Mammary microvascular endothelial cell (primary cell): Measurements from ENCODE around the gene AKAP12. TPM values are rescaled to one million over a fixed set of nuclear protein-coding genes. Genes with fewer than 3 reads are reported as not detected.

Experiments used
- total RNA-seq: library from RNA; depleted of rRNA; stranded (reverse); fragments of >200 nt; gene quantifications from 2 replicates; pipeline ENCODE4 v1.2.3, GENCODE V29; 2015

Gene AKAP12, protein sequence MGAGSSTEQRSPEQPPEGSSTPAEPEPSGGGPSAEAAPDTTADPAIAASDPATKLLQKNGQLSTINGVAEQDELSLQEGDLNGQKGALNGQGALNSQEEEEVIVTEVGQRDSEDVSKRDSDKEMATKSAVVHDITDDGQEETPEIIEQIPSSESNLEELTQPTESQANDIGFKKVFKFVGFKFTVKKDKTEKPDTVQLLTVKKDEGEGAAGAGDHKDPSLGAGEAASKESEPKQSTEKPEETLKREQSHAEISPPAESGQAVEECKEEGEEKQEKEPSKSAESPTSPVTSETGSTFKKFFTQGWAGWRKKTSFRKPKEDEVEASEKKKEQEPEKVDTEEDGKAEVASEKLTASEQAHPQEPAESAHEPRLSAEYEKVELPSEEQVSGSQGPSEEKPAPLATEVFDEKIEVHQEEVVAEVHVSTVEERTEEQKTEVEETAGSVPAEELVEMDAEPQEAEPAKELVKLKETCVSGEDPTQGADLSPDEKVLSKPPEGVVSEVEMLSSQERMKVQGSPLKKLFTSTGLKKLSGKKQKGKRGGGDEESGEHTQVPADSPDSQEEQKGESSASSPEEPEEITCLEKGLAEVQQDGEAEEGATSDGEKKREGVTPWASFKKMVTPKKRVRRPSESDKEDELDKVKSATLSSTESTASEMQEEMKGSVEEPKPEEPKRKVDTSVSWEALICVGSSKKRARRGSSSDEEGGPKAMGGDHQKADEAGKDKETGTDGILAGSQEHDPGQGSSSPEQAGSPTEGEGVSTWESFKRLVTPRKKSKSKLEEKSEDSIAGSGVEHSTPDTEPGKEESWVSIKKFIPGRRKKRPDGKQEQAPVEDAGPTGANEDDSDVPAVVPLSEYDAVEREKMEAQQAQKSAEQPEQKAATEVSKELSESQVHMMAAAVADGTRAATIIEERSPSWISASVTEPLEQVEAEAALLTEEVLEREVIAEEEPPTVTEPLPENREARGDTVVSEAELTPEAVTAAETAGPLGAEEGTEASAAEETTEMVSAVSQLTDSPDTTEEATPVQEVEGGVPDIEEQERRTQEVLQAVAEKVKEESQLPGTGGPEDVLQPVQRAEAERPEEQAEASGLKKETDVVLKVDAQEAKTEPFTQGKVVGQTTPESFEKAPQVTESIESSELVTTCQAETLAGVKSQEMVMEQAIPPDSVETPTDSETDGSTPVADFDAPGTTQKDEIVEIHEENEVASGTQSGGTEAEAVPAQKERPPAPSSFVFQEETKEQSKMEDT (N-terminal part only)
- 383 and 413 TPM in 2 replicates for total RNA-seq

DNA sequence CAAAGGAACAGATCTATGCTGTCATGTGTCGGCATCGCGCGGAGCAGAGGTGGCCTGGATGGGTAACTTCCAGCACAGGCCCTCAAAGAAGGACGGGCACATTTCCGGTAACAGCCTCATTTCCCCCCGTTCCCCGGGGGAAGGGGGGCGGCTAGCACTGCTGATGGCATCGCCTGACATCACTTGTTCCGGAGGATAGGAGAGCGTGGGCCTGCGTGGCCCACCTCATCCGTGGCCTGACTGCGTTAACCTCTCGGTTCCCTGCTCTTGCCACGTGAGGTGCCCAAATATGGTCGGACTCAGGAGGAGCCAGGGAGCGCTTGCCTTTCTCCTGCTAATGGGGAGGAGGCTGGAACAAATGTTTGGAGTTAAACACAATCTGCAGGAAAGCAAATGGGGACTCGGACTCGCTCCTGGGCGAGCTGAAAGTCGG, at the start of gene AKAP12:
Gene AKAP12 (plus strand): TSS at position 365 of the 433 bp plus-strand sequence. CDS start 596 bp downstream, outside the sequence.

DNA sequence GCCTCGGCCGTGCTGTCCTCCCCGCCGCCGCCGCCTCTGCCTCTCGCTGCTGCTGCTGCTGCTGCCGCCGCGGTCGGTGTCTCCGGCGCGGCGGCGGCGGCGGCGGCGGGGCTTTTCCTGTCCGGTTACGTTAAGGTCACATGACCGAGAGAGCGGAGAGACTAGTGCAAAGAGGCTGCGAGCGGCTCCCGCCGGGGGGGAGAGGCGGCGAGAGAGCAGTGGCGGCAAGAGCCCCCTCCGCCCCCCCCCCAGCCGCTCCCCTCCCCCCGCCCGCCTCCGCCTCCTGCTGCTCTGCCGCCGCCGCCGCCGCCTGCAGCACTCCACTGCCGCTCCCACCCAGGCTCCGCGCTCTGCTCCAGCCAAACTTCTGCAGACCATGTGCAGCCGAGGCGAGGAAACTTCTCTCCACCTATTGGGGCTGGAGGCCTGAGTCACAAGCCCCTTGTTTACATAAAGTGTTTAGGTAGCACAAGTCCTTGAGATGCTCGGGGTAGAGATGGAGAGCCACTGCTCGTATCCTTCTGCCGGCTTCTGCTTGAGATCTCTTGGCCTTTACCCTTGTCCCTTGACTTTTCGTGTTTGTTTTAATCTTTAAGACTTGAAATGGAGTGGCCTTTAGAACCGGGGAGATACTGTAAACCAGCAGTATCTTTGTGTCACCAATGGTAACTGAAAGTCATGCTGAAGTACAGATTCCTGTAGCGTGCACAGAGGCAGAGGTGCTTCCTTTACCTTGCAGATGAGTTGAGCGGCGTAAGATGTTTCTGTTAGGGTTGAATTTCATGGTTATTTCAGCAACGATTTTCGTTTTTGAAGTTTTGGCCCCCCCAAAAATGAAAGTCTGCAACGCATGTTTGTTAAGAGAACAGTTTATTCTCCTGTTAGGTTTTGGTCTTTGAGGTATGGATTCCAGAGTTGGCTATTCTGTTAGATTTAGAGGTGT, 152.0 kb downstream of the AKAP12 start, which contains the start of gene ZBTB2:
Gene ZBTB2 (minus strand): TSS at position 89 of the 943 bp plus-strand sequence. CDS start 17,922 bp downstream, outside the sequence.

Other genes with a start within 250 kb of the AKAP12 start
- gene ZBTB2, start 151.6 kb downstream of the AKAP12 start, total RNA-seq, result 10.9 and 13.1 TPM in 2 replicates
- 17.3 and 20.7 TPM in 2 replicates for gene RMND1, start 212.2 kb downstream of the AKAP12 start, total RNA-seq